ENCODE results near the gene EFCAB11.

- TF ChIP-seq POLR2A (IDR thresholded peaks at IDR 0.05) (no peak), CTCF (IDR thresholded peaks at IDR 0.05) (no peak)
These were observed 84.9 kb downstream of the EFCAB11 start for GRCh38 chr14:89869606-89870005.

Measured in thyroid gland (tissue), 4 donors.